NCI-H510A (cell line): ENCODE measurements around the gene MSL2.
"Not testable (repeated sequence)": the region's sequence is repeated elsewhere in the genome, so short reads cannot be mapped to it uniquely, and the experiment has no call there.

Experiments
- DNase-seq: peaks from one replicate; lab custom pipeline; 2025; lab: John Stamatoyannopoulos, UW

MSL2 gene

DNA sequence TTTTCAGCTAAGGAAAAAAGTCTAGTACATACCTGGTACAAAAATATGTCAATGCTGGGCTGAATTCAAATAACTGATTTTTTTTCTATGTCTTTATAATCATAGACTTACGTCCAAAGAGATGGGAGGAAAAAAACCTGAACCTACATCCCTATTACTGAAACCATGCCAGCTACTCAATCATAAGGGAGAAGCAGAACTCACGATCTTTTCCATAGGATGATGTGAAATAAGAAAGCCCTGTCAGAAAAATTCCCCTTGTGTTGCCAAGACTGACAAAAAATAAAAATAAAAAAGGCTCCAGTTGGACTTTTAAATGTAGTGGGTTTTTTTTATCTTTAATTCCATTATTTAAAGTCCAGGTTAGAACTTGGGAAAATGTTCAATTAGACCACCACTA lies 3.3 kb downstream of the MSL2 start:
- no peak for DNase-seq

DNA sequence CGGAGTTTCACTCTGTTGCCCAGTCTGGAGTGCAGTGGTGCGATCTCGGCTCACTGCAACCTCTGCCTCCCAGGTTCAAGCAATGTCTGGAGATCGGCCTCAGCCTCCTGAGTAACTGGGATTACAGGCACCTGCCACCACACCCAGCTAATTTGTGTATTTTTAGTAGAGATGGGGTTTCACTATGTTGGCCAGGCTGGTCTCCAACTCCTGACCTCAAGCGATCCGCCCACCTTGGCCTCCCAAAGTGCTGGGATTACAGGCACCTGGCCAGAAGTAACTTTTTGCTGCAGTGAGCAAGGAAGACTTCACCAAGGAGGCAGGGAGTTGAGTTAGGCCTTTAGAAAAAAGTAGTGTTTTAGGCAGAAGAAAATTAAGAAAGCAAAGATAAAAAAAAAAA lies 3.9 kb downstream of the MSL2 start:
- not testable (repeated sequence) for DNase-seq

DNA sequence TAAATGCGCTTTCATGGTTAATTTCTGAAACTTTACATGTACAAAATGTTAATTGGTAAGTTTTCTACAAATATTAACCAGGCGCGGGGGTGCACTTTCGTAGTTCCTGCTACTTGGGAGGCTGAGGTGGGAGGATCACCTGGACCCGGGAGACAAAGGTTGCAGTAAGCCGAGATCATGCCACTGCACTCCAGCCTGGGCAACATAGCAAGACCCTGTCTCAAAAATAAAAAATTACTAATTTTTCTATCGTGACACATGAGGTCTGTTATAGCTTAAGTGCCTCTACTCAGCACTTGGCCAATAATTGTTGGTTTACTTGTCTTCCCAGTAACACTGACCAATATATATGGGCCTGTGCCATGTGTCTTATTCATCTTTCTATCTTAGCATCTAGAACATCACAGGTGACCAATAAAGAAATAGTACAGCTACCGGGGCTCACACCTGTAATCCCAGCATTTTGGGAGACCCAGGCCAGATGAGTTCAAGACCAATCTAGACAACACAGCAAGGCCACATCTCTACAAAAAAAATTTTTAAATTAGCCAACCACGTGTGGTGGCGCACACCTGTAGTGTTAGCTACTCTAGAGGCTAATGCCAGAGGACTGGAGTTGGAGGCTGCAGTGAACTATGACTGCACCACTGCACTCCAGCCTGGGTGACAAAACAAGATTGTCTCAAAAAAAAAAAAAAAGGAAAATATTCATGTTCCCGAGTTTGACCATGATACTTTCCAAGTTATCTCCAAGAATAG lies 6.1 kb downstream of the MSL2 start:
- DNase-seq: no peak

DNA sequence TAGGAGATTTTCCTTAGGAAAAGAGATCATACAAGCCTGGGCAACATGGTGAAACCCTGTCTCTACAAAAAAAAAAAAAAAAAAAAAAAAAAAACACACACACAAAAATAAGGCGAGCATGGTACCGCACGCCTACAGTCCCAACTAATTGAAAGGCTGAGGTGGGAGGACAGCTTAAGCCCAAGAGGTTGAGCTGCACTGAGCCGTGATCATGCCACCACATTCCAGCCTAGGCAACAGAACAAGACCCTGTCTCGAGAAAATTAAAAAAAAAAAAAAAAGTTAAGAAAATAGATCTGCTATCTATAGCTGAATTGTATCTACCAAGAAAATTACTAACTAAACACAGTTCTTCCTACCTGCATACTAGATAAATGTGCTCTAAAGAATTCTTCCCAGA lies 7.1 kb downstream of the MSL2 start:
- DNase-seq: no peak

- no peak for DNase-seq
Measured at GRCh38 chr3:136187868-136188267, 8.3 kb downstream of the MSL2 start.

- no peak for DNase-seq
Measured at GRCh38 chr3:136186846-136187245, 9.3 kb downstream of the MSL2 start.

DNA sequence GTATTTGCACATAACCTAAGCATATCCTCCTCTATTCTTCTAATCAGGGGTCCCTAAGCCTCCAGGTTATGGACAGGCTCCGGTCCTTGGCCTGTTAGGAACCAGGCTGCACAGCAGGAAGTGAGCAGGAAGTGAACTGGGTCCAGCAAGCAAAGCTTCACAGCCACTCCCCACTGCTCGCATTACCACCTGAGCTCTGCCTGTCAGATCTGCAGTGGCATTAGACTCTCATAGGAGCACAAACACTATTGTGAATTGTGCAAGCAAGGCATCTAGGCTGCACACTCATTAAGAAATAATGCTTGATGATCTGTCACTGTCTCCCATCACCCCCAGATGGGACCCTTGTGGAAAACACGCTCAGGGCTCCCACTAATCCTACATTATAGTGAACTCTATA lies 9.8 kb downstream of the MSL2 start:
- no peak for DNase-seq

GRCh38 chr3:136184703-136185102 lies 11.4 kb downstream of the MSL2 start:
- DNase-seq: no peak

- no peak for DNase-seq
Measured at GRCh38 chr3:136181741-136182140, 14.4 kb downstream of the MSL2 start.

GRCh38 chr3:136177876-136178275 lies 18.3 kb downstream of the MSL2 start:
- no peak for DNase-seq

- no peak for DNase-seq
Measured at GRCh38 chr3:136173939-136174490, 22.1 kb downstream of the MSL2 start.

DNA sequence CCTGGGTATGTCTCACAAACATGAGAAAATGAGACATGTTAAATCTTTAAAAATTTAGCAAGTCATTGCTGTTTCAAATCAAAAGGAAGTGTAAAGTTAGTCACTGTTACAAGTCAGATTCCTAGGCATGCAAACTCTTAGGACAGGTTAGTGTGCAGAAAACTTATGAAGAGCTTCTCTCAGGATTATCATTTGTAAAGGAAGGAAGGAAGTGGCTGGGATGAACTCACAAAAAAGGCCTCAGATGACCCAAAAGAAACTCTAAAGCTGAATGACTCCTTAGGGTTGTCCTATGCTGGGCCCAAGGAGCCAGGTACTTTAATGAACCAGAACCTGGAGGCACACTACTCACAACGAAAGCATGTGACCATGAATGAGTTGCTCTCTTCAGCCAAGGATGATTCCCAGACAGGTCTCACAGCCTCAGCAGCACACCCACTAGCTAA lies 25.0 kb downstream of the MSL2 start:
- DNase-seq: no peak

DNA sequence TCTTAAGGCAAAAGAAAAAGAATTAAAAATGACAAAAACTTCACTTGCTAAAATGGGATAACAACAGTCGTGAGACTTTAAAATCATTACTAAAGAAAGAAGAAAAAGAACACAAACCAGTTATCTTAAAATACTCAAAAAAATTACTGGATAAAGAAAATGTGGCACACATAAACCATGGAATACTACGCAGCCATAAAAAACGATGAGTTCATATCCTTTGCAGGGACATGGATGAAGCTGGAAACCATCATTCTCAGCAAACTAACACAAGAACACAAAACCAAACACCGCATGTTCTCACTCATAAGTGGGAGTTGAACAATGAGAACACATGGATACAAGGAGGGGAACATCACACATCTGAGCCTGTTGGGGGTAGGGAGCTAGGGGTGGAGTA lies 27.9 kb downstream of the MSL2 start:
- not testable (repeated sequence) for DNase-seq

- no peak for DNase-seq
Measured at GRCh38 chr3:136166507-136166906, 29.6 kb downstream of the MSL2 start.

GRCh38 chr3:136163607-136164006 lies 32.5 kb downstream of the MSL2 start:
- not testable (repeated sequence) for DNase-seq

GRCh38 chr3:136162322-136162721 lies 33.8 kb downstream of the MSL2 start:
- no peak for DNase-seq

DNA sequence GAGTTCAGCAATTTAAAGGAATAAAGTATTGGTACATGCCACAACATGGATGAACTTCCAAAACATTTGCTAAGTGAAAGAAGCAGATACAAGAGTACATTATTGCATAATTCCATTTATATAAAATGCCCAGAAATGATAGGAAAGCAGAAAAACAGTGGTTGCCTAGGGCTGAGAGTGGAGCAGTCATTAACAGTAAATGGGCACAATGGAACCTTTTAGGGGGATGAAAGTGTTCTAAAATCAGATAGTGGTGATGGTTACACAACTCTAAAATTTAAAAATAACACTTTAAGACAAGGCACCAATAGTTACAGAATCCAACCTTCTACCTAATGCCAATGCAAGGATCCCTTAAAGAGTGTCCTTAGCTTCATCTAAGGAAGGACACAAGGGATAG lies 34.6 kb downstream of the MSL2 start:
- DNase-seq: no peak

- no peak for DNase-seq
Measured at GRCh38 chr3:136152963-136153362, 43.2 kb downstream of the MSL2 start.

DNA sequence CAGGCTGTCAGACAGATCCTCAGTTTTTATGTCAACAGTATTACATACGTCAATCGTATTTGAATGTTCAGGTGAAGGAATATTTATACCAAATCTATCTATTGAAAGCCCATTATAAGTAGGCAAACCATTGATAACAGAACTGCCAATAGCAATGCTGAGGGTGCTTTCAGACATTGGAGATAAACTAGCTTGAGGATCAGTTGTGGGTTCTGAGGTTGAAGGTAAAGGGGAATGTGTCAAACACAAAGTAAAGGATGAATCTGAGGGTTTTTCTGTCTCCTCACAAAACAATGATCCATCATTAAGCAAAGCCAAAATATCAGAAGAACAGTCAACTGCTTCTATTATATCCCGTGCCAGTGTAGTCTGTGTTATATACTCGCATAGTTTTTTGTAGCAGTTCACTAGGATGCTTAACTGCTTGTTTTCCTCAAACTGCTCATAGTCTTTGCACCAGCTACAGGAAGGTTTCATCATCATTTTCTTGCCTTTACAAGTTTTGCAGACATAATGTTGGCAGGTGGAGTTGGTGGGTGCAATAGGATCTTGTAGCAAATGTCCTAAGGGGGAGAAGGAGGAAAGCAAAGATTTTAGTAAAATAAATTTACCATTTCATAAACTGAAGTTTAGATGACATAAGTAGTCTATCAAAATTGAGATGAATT lies 43.8 kb downstream of the MSL2 start:
- DNase-seq: no peak

DNA sequence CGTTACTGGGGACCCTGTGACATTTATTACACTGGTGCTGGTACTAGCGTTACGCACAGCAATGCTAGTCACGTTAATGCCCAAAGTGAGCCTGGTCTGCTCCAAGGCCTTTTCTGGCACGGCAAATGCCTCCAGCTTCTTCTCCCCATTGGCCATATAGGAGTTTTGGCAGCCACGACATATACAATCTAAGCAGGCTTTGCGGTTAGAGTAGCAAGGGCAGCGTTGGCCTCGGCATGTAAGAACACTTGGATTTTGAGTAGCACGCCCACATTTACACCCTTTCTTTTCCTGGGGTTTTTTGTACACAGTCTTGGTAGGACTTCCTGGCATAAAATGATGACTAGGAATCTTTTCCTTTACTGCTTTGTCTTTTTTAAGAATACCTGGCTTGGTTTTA lies 44.9 kb downstream of the MSL2 start:
- DNase-seq: no peak

GRCh38 chr3:136149667-136150066 lies 46.5 kb downstream of the MSL2 start:
- no peak for DNase-seq

DNA sequence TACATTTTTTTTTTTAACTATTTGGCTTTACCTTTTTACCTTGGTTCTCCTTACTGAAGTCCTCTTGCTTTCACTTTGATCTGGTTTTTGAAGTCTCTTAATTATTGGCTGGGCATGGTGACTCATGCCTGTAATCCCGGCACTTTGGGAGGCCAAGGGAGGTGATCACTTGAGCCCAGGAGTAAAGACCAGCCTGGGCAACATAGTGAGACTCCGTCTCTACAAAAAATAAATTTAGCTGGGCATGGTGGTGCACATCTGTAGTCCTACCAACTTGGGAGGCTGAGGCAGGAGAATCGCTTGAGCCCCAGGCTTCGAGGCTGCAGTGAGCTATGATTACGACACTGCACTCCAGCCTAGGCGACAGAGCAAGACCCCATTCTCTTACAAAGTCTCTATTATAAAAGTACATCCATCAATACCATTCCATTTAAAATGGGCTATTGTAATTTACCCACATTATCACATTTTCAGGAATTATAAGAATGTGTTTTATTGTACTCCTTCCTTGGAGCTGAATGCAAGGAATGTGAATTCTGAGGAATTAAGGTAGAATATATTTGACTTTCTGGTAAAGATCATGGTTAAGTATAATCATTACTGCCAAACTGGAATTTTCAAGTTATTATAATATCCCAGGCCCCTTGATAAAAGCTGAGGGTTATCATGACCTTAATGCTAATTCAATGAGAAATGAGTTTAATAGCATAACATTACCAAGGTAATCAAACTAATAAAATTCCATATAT lies 49.0 kb downstream of the MSL2 start:
- DNase-seq: no peak

GRCh38 chr3:136144397-136144796 lies 51.7 kb downstream of the MSL2 start:
- DNase-seq: not testable (repeated sequence)
